Measurements from ENCODE around the gene C11orf21. TPM values are rescaled to one million over a fixed set of nuclear protein-coding genes. Genes with fewer than 3 reads are reported as not detected.

Gene C11orf21
- polyA plus RNA-seq, 1 donor (not counting 4 experiments of a cell fraction or from before 2014, with no cell fraction given): not detected

DNA sequence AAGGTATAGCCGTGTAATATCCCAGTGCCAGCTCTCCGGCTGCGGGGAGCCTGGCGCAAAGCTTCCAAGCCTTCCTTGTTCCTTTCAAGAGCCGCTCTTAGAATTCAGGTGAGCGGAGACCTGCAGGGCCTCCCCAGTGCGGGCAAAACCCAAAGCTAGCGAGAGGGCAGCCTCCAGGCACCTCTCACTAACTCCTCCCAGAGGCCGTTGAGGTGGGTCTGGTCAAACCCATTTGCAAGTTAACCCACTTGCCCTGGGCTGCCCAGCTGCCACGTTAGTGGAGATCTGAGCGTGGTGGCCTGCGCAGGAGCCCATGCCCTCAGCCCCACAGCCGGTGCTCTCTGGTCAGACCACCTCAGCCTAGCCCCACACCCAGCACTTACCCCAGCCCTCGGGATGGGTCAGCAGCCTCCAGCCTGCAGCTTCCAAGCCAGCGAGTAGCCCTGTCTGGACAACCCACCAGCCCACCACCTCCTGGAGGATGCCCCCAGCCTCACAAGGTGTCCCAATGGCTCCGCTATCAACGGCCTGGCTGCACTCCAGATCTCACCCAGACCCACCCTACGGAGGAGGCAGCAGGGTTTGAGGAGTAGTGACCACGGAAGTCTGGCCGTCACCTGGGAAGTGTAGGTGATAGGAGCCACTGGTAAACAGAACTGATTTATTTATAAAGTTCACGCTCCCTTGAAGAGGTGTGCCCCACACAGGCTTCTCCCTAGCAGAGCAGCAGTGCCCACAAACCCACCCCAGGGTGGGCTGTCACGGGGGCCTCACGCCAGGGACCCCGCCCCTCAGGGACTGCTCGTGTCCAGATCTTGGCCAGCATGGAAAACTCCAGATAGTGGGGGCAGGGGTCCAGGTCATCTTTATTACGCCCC is 33.6 kb downstream of the C11orf21 start:
- Histone ChIP-seq H3K4me3 (ENCODE audit: control insufficient read depth in 2 of 3, extremely low read depth in 1 of 3, insufficient read depth in 2 of 3, low read depth in 1 of 3, low read length in 3 of 3) (no peak overlapping the region), H3K4me1 (ENCODE audit: control insufficient read depth, extremely low read depth, insufficient read depth, low read length) (peaks cover 3% of the 10 kb centered on the region), H3K27me3 (ENCODE audit: control insufficient read depth, extremely low read depth, insufficient read depth, low read length) (peaks cover 34% of the 10 kb centered on the region)

GRCh38 chr11:2267306-2267850 is 34.3 kb downstream of the C11orf21 start:
- H3K36me3 ChIP-seq (ENCODE audit: control insufficient read depth in 2 of 2, extremely low read depth in 1 of 2, insufficient read depth in 2 of 2, low read length in 2 of 2): no peaks in the 10 kb centered on the region
- no peaks in the 10 kb centered on the region for H4K20me1 ChIP-seq (ENCODE audit: control insufficient read depth, extremely low read depth, insufficient read depth, low read length)
- H3K27me3 ChIP-seq (ENCODE audit: control insufficient read depth, extremely low read depth, insufficient read depth, low read length): peaks cover 30% of the 10 kb centered on the region
- no peak overlapping the region for H3K4me3 ChIP-seq (ENCODE audit: control insufficient read depth in 2 of 3, extremely low read depth in 1 of 3, insufficient read depth in 2 of 3, low read depth in 1 of 3, low read length in 3 of 3)
- H3K4me1 ChIP-seq (ENCODE audit: control insufficient read depth, extremely low read depth, insufficient read depth, low read length): peaks cover 3% of the 10 kb centered on the region
- H3K4me2 ChIP-seq (ENCODE audit: control insufficient read depth, extremely low read depth, insufficient read depth, low read depth, low read length): no peak overlapping the region
- no peaks in the 10 kb centered on the region for H3K79me2 ChIP-seq (ENCODE audit: control insufficient read depth, insufficient read depth, low read length)
- H3K27ac ChIP-seq (ENCODE audit: control insufficient read depth, insufficient read depth, low read length): no peak overlapping the region
- DNase-seq (ENCODE audit: low read depth, low spot score) (no peak), FAIRE-seq (no peak)
- no peak for TF ChIP-seq EZH2 (IDR thresholded peaks at IDR 0.05; ENCODE audit: low read length)
- TF ChIP-seq, protein P1, sequence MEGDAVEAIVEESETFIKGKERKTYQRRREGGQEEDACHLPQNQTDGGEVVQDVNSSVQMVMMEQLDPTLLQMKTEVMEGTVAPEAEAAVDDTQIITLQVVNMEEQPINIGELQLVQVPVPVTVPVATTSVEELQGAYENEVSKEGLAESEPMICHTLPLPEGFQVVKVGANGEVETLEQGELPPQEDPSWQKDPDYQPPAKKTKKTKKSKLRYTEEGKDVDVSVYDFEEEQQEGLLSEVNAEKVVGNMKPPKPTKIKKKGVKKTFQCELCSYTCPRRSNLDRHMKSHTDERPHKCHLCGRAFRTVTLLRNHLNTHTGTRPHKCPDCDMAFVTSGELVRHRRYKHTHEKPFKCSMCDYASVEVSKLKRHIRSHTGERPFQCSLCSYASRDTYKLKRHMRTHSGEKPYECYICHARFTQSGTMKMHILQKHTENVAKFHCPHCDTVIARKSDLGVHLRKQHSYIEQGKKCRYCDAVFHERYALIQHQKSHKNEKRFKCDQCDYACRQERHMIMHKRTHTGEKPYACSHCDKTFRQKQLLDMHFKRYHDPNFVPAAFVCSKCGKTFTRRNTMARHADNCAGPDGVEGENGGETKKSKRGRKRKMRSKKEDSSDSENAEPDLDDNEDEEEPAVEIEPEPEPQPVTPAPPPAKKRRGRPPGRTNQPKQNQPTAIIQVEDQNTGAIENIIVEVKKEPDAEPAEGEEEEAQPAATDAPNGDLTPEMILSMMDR (optimal IDR thresholded peaks at IDR 0.05 in 1 of 3, IDR thresholded peaks at IDR 0.05 in 1 of 3, conservative IDR thresholded peaks at IDR 0.05 in 1 of 3; ENCODE audit: extremely low read depth in 1 of 3, insufficient read depth in 2 of 3, low read length in 3 of 3): no peak
- no peaks in the 10 kb centered on the region for H3K9me3 ChIP-seq (ENCODE audit: control insufficient read depth, low read depth, low read length)
- H3K9me1 ChIP-seq (ENCODE audit: control insufficient read depth, extremely low read depth, insufficient read depth, low read length): no peaks in the 10 kb centered on the region
- no peak overlapping the region for H2AFZ ChIP-seq (ENCODE audit: control insufficient read depth, low read length)
- dilution Hi-C loops (cut with MboI; ENCODE audit: extremely low pct_ligation_motif_present, low sequenced_read_pairs): no loop called here
- no peak overlapping the region for H3K9ac ChIP-seq (ENCODE audit: control insufficient read depth, extremely low read depth, insufficient read depth, low read length)

More for the DNA sequence above, 33.6 kb downstream of the C11orf21 start:
- Histone ChIP-seq H3K9me3 (ENCODE audit: control insufficient read depth, low read depth, low read length) (no peaks in the 10 kb centered on the region), H3K9ac (ENCODE audit: control insufficient read depth, extremely low read depth, insufficient read depth, low read length) (no peak overlapping the region), H3K9me1 (ENCODE audit: control insufficient read depth, extremely low read depth, insufficient read depth, low read length) (no peaks in the 10 kb centered on the region), H3K4me2 (ENCODE audit: control insufficient read depth, extremely low read depth, insufficient read depth, low read depth, low read length) (peak overlapping the region; percentile 16), H3K79me2 (ENCODE audit: control insufficient read depth, insufficient read depth, low read length) (no peaks in the 10 kb centered on the region), H3K36me3 (ENCODE audit: control insufficient read depth in 2 of 2, extremely low read depth in 1 of 2, insufficient read depth in 2 of 2, low read length in 2 of 2) (no peaks in the 10 kb centered on the region), H2AFZ (ENCODE audit: control insufficient read depth, low read length) (no peak overlapping the region), H3K27ac (ENCODE audit: control insufficient read depth, insufficient read depth, low read length) (no peak overlapping the region), H4K20me1 (ENCODE audit: control insufficient read depth, extremely low read depth, insufficient read depth, low read length) (no peaks in the 10 kb centered on the region)
- FAIRE-seq (no peak), DNase-seq (ENCODE audit: low read depth, low spot score) (no peak)
- TF ChIP-seq EZH2 (IDR thresholded peaks at IDR 0.05; ENCODE audit: low read length): no peak
- dilution Hi-C loops (cut with MboI; ENCODE audit: extremely low pct_ligation_motif_present, low sequenced_read_pairs): no loop called here
